HL-60/S4 (cell line): ENCODE measurements around the gene ADCY5.

ENCODE experiments used
- in situ Hi-C: fragments of 300-500 bp; cut with MboI; formaldehyde crosslinking; loops from 2 replicates; pipeline ENCODE4 v1.14.3; 2022; ENCODE audit warnings: low sequenced_read_pairs

The ADCY5 gene

DNA sequence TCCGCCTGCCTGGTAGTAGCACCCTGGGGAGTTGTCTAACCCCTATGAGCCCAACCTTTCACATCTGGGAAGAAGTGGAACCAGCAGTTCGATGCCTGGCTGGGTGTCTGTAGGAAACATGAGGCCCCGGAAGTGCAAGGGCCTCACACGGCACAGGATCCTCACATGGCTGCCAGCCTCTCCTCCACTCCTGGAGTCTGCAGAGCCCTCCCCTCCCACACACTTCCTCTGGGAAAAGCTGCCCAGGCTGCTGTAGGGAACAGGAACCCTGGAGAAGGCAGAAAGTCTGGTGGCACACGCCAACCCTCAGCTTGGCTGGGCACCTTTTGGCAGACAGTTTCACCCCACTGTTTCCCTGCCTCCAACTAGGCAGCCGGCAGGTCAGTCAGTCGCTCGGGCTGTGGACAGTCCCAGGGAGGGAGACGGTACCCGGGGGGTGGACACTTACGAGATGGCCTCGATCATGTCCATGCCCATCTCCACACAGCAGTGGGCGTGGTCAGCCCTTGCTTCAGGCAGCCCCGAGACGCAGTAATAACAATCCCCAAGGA, 118.4 kb downstream of the ADCY5 start:
- in situ Hi-C loops: no loop called here

GRCh38 chr3:123329636-123330340, 119.1 kb downstream of the ADCY5 start:
- in situ Hi-C loops: loop anchor here (10.0 kb wide), 1 partner anchor 225 kb away; no protein-coding TSS in a partner anchor

DNA sequence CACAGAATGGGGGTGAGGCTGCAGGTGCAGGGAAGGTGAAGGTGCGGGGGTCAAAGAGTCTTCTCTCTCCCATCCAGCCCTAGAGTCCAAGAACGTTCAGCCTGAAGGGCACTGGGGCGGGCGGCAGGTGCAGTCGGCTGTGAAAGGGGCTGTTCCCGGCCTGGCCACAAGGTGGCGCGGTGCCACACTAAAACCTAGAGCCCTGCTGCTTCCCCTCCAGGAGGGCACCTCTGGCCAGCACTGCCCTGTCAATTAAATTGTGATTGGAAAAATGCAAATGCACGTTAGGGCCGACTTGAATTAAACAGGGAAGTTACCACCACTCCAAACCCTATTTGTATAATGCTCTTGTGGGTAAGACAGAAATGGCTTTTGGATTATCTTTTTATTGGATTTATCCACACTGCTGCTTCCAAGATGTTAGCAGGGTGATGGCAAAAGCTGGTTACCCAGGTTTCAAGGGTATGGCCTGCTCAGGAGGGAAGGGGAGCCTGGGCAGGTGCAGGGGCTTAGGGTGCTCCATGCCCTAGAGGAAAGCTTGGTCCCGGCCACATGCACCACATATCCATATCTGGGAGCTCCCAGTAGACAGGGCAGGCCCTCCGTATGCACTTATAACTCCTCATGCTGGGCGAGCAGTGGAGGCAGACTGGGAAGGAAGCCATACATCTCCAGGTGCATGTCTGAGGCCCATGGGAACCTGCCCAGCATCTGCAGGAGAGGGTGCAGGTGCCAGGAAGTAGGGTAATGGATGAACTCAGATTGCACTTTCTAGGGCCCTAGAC, 119.8 kb downstream of the ADCY5 start:
- in situ Hi-C loops: loop anchor here (10.0 kb wide), 1 partner anchor 226 kb away; no protein-coding TSS in a partner anchor

DNA sequence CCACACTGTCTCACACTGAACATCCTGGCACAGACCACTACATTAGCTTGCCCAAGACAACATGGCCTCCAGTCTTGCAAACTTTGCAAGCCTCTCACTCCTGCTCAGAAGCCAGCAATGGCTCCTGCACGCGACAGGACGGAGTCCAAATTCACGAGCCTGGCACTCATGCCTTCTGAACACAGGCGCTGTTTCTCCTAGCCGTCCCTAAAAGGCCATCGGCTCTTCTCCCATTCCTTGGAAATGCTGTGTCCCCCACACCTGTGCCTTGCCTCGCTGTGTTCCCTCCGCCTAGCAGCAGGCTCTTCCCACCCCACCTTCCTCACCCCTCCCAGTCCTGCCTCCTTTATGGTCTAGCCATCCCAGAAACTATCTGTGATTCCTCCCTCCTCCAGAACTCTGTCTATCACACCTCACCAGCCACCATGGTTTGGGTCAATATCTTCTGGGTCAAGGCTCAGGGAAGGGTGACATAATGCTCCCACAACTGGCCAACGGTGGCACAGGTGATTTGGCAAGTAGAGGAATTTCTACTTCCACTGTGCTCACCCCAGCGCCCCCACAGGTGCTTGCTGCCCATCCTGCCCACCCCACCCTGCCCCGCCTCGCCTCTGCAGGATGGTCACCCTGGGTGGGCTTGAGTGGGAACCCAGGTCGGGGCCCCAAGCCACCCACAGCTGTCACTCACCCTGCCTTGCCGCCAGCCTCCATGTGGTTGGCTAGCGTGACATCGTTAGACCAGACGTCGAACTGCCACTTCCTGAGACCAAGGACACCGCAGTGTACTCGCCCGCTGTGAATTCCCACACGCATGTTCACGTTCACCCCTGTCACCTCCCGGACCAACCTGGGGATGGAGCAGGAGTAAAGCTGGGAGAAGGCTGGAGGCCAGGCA, 120.7 kb downstream of the ADCY5 start:
- in situ Hi-C loops: loop anchor here (10.0 kb wide), 1 partner anchor 227 kb away; no protein-coding TSS in a partner anchor

DNA sequence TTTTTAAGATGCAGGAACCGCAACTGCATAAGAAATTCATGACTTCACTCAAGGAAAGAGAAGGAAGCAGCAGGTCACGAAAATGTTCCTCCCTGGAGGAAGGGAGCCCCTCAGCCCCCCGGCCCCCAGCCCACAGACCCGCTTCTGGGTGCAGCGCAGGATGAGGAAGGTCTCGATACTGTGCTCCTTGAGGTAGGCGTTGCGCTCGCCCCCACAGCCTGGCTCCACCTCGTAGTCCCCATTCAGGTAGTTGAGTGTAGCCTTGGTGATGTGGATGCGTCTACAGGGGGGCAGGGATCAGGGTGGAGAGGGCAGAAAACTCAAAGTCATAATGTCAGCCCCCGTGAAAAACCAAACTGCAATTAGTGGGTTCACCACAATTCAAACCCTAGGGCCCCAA, 121.4 kb downstream of the ADCY5 start:
- in situ Hi-C loops: loop anchor here (10.0 kb wide), 1 partner anchor 227 kb away; no protein-coding TSS in a partner anchor

GRCh38 chr3:123326531-123326930, 122.4 kb downstream of the ADCY5 start:
- in situ Hi-C loops: loop anchor here (10.0 kb wide), 1 partner anchor 228 kb away; no protein-coding TSS in a partner anchor

GRCh38 chr3:123325766-123326256, 123.1 kb downstream of the ADCY5 start:
- in situ Hi-C loops: loop anchor here (10.0 kb wide), 1 partner anchor 229 kb away; no protein-coding TSS in a partner anchor

DNA sequence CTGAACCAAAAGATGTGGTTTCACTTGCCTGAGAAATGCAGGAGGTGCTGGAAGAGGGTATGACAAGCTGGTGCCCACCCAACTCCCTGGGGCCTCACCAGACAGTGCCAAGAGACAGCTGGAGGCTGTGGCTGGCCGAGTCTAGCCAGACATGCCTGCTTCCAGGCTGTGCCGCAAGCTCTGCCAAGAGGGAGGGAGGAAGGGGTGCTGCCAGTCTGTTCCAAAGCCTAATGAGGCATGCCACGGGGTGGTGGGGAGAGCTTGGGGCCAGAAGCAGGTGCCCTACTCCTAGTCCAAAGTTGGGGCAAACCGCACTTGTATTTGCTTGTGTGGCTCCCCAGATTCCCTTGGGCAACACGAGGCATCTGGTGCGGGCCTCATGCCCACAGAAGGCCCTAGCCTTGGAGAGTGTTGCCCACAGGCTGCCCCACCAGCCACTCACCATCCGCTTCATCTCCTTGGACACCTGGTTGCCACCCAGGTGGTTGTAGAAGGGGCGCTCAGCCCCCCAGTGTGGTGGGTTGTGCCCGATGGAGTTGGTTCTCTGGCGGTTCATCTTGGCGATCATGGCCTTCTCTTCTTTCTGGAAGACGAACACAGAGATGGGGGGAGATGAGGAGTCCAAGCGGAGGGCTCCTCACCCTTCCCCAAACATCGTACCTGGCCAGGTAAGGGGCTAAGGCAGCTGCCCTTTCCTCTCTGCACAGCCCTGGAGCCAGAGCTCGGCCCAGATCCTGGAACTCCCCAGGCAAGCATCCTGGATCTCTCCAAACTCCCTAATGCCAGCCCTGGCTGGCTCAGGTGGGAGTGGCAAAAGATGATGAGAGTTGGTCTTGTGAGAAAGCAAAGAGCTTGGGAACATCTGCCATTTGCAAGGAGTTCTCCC, 123.8 kb downstream of the ADCY5 start:
- in situ Hi-C loops: loop anchor here (10.0 kb wide), 1 partner anchor 230 kb away; no protein-coding TSS in a partner anchor

DNA sequence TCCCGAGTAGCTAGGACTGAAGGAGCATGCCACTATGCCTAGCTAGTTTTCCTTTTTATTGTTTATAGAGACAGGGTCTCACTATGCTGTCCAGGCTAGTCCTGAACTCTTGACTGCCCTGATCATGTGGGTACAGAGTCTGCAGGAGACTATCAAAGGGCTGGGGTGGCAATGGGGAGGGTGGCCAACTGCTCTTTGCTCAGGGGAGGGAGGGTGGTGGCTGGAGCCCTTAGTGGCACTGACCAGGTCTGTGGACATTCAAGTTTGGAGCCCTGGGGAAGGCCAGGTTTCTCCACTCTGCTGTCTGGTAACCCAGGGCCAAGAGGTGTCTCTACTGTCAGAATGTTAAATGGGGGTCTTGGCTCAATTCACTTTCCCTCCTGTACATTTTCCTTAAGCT, 125.1 kb downstream of the ADCY5 start:
- in situ Hi-C loops: loop anchor here (10.0 kb wide), 1 partner anchor 231 kb away; no protein-coding TSS in a partner anchor

- in situ Hi-C loops: loop anchor here (10.0 kb wide), 1 partner anchor 232 kb away; no protein-coding TSS in a partner anchor
Measured at GRCh38 chr3:123322866-123323265, 126.0 kb downstream of the ADCY5 start.

DNA sequence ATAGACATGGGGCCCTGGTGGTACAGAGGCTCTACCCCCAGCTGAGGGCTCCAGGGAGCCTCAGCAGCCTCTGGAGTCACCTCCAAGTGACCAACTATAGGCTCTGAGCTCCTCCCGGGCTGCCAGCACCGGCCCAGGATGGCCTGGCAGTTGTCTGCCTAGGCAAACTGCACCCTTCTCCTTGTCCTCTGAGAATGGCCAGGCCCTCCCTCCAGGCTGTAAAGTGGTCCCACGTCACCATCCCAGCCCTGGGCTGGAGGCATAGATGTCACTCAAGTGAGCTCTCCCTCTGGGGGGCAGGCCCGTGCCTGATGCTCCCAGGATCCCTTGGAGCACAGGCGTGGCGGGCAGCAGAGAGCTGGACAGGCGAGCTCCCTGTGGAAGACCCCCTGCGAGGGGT, 127.1 kb downstream of the ADCY5 start:
- in situ Hi-C loops: loop anchor here (10.0 kb wide), 1 partner anchor 233 kb away; no protein-coding TSS in a partner anchor

DNA sequence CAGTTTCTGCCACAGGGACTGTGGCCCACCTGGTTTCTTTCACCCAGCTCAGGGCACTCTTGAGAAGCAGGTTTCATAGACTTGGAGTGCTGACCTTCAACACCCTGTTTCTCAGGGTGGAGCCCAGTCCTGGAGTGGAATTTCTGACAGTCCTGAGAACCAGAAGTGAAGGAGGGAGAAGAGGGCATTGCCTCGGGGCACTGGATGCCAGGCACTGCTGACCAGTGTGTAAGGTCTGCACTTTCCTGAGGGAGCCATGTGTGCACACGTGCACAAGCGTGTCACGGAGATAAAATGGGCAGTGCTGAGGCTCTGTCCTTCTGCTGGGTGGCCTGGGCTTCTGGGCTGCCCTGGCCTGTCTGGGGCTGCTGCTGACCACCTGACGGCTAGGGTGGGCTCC, 128.7 kb downstream of the ADCY5 start:
- in situ Hi-C loops: loop anchor here (10.0 kb wide), 1 partner anchor 235 kb away; no protein-coding TSS in a partner anchor

DNA sequence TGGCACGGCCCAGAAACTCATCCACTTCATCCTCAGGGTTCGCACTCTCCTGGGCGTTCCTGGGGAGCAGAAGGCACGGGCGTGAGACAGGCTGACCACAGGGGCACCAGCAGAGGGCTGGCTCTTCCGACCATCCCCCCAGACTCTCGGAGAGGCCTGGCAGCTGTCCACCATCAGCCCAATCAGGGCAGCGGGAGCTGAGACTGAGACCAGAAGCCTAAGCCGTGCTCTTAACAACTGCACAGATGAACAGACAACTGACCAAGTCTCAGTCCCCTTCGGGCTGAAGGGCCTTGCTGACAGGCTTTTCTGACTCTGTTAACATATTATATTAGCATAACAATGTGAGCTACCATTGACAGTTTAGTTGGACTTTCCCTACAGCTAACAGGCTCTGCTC, 129.1 kb downstream of the ADCY5 start:
- in situ Hi-C loops: loop anchor here (10.0 kb wide), 1 partner anchor 235 kb away; no protein-coding TSS in a partner anchor

- in situ Hi-C loops: no loop called here
Measured at GRCh38 chr3:123318374-123318773, 130.5 kb downstream of the ADCY5 start.

- in situ Hi-C loops: no loop called here
Measured at GRCh38 chr3:123317716-123318115, 131.2 kb downstream of the ADCY5 start.

DNA sequence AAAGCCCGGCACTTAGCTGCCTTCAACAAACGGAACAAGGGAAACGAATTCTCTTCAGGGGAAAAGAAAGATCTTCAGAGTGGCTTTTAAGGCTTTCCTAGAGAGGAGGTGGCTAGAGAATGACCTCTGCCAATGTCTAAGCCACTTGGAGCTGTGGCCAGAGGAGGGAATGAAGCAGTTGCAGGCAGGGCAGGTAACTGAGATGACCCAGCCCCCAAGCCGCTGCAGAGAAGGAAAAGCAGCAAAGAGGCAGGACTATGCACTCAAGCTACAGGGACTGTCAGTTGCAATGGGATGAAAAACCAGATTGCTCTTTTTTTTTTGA, 133.7 kb downstream of the ADCY5 start:
- in situ Hi-C loops: no loop called here

DNA sequence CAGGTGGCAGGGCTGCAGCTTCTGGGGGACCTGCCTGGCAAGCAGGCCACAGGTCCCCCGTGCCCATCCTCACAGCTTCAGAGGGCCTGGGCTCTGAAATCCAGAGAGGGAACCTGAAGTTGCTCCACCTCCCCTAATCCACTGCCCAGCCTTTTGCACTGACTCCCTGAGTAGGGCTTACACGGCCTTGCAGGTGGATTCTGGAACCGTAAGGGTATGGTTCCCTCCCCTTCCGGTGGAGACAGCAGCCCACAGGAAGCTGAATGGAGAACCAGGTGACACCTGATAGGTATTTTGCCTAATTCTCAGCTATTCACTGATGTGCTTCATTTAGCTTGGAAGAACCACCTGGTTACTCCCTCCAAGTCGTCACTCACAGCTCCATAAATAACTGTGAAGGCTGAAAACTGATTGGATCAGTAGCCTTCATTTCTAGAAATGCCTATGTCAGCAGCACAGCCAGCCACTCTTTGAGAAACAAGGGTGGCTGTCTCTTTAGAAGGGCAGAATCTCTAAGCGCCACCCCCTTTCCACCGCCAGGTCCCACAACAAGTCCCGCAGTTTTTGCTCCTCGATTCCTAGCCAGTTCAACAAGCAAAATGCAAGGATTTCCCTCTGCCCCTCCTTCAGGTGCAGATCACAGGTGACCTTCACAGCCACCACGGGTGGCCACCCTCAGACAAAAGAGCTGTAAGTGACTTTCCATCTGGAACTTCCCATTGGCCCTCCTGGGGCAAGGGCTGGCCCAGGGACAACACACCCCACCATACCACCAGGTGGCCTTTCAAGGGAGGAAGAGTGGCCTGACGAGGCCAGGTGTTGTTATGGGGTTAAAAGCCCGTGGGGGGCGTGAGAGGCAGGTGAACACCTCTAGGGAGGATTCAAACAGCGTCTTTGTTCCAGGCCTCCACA, 134.3 kb downstream of the ADCY5 start:
- in situ Hi-C loops: no loop called here

DNA sequence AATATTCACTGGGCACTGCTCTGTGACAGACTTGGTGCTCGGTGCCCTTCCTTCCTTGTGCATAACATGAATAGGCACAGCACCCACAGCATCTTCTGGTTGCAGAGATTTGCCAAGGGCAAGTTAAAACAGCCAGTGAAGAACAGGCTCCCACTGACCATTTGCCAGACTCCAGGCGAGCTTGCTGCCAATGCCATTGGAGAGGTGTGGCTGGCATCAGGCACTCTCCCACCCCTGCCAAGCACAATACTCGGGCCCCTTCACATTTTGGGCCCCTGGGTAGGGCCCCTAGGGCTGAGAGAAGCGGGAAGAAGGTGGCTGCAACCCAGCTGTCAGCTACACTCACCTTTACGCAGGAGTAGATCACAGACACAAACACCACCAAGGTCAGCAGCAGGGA, 135.0 kb downstream of the ADCY5 start:
- in situ Hi-C loops: no loop called here
